ENCODE measurements around the gene EPOP. TPM values are rescaled to one million over a fixed set of nuclear protein-coding genes. Genes with fewer than 3 reads are reported as not detected.

The EPOP gene
- total RNA-seq, 1 experiment from 2014 or later, result 37.9 TPM

- H2AFZ ChIP-seq (ENCODE audit: low read depth, low read length, poor library complexity, severe bottlenecking), result no peak overlapping the region
- RAD21 ChIA-PET (ENCODE audit: low non-redundant PET in 1 of 2, low total read pairs in 2 of 2, uncharacterized antibody in 2 of 2, unreplicated experiment in 2 of 2), result no interaction called here
- DNase-seq (ENCODE audit: low read depth, low spot score) (no peak), ATAC-seq (no peak)
- H3K9me3 ChIP-seq (ENCODE audit: control insufficient read depth in 1 of 2, insufficient read depth in 1 of 2, low read depth in 1 of 2, low read length in 2 of 2), result no peaks in the 10 kb centered on the region
- H3K4me1 ChIP-seq (ENCODE audit: control insufficient read depth in 1 of 2, insufficient read depth in 2 of 2, low read length in 2 of 2), result peaks cover 6 to 15% of the 10 kb centered on the region in 2 experiments; a peak in 3 of 4 replicates
- no peak overlapping the region for H3K4me2 ChIP-seq (ENCODE audit: low read length)
- no peak overlapping the region for H3K9ac ChIP-seq (ENCODE audit: low read length)
- TF ChIP-seq ZBTB33 (IDR thresholded peaks at IDR 0.05; ENCODE audit: extremely low read depth, insufficient replicate concordance, low read length), result no peak
- no peak for TF ChIP-seq SIN3A (IDR thresholded peaks at IDR 0.05; ENCODE audit: low read depth)
- no peak for TF ChIP-seq ZFX (IDR thresholded peaks at IDR 0.05)
- no peak for TF ChIP-seq CBX3 (IDR thresholded peaks at IDR 0.05; ENCODE audit: low read depth)
- no peak for TF ChIP-seq YY1 (IDR thresholded peaks at IDR 0.05; ENCODE audit: extremely low read depth, insufficient replicate concordance, low read depth, low read length)
- no peak for TF ChIP-seq CTCF (IDR thresholded peaks at IDR 0.05 in 2 of 3, conservative IDR thresholded peaks at IDR 0.05 in 1 of 3; ENCODE audit: borderline replicate concordance in 1 of 3, insufficient read depth in 1 of 3, low read depth in 2 of 3, low read length in 2 of 3)
- no peak for TF ChIP-seq POLR2AphosphoS5 (IDR thresholded peaks at IDR 0.05; ENCODE audit: low read depth, low read length)
- TF ChIP-seq ELF1 (IDR thresholded peaks at IDR 0.05; ENCODE audit: borderline replicate concordance, low read depth), result no peak
- TF ChIP-seq EZH2phosphoT487 (IDR thresholded peaks at IDR 0.05; ENCODE audit: borderline replicate concordance), result no peak
- no peak for TF ChIP-seq FOSL1 (IDR thresholded peaks at IDR 0.05; ENCODE audit: low read depth)
- TF ChIP-seq CEBPB (IDR thresholded peaks at IDR 0.05; ENCODE audit: low read depth), result no peak
- TF ChIP-seq SRF (IDR thresholded peaks at IDR 0.05; ENCODE audit: low read depth), result no peak
- intact Hi-C loops (cut with micrococcal nuclease), result no loop called here
- no peaks in the 10 kb centered on the region for H3K9me2 ChIP-seq (ENCODE audit: insufficient read depth)
- BruUV-seq (replicated peaks), result no TSS peak
- CTCF ChIA-PET, result no interaction called here
- peaks cover 20 to 46% of the 10 kb centered on the region in 2 experiments; a peak in 3 of 4 replicates for H3K36me3 ChIP-seq (ENCODE audit: control insufficient read depth in 1 of 2, insufficient read depth in 2 of 2, low read length in 2 of 2)
- H3K27me3 ChIP-seq (ENCODE audit: insufficient read depth, low read length), result no peaks in the 10 kb centered on the region
- H3K4me3 ChIP-seq (replicated peaks in 1 of 2; ENCODE audit: low read depth in 1 of 2, low read length in 2 of 2), result no peak overlapping the region
- H4K20me1 ChIP-seq (ENCODE audit: insufficient read depth), result no peaks in the 10 kb centered on the region
- H3K79me2 ChIP-seq (ENCODE audit: insufficient read depth, low read length), result peaks cover 36% of the 10 kb centered on the region
- POLR2A ChIA-PET, result no interaction called here
- no peak overlapping the region for H3K27ac ChIP-seq (ENCODE audit: low read depth, low read length)
These were observed 35.3 kb upstream of the EPOP start for GRCh38 chr17:38709864-38710603.
